Vagina (tissue), 2 donors: Measurements from ENCODE around the gene LDLRAD4. TPM values are rescaled to one million over a fixed set of nuclear protein-coding genes. Genes with fewer than 3 reads are reported as not detected.

Source experiments
- DNase-seq, 2 donors: peaks; one replicate each; pipeline ENCODE4 v3.0.0-alpha.2; 2017; ENCODE audit errors: extremely low spot score in 2 of 2
- H3K27ac ChIP-seq: fragments of 200-600 bp; sonication (generic); one replicate; pipeline ENCODE4 v1.5.1; 2019
- H3K27me3 ChIP-seq: fragments of 200-600 bp; sonication (generic); one replicate; pipeline ENCODE4 v1.5.1; 2019
- H3K36me3 ChIP-seq, 2 donors: fragments of 200-600 bp; sonication (generic); one replicate each; pipeline ENCODE4 v1.5.1; 2017 to 2019
- H3K4me1 ChIP-seq: fragments of 200-600 bp; sonication (generic); one replicate; pipeline ENCODE4 v1.5.1; 2019
- H3K4me3 ChIP-seq, 2 donors: fragments of 200-600 bp; sonication (generic); 1 replicate in 1 of 2; 2 replicates in 1 of 2; pipeline ENCODE4 v1.5.1; 2016 to 2019
- H3K9me3 ChIP-seq: fragments of 200-600 bp; sonication (generic); one replicate; pipeline ENCODE4 v1.5.1; 2019
- CTCF ChIP-seq, 3 experiments: fragments of 450-650 bp in 2 of 3; fragments of 200-600 bp in 1 of 3; sonication (generic) in 1 of 3; IDR thresholded peaks; one replicate each; pipeline ENCODE4 v1.5.1; 2017 to 2019; ENCODE audit warnings: antibody characterized with exemption in 3 of 3, mild to moderate bottlenecking in 2 of 3, moderate library complexity in 2 of 3
- POLR2A ChIP-seq, 2 donors: fragments of 450-650 bp; IDR thresholded peaks; one replicate each; pipeline ENCODE4 v1.6.1; 2017; ENCODE audit warnings: antibody characterized with exemption in 2 of 2, mild to moderate bottlenecking in 2 of 2, moderate library complexity in 2 of 2
- POLR2AphosphoS5 ChIP-seq, 2 donors: sonication (generic); formaldehyde crosslinking; IDR thresholded peaks; one replicate each; pipeline ENCODE4 v1.9.0; 2017; ENCODE audit warnings: antibody characterized with exemption in 2 of 2, mild to moderate bottlenecking in 2 of 2, low read depth in 1 of 2; ENCODE audit not compliant: insufficient read depth in 1 of 2
- intact Hi-C: fragments of 100-400 bp; cut with DNase I; formaldehyde crosslinking; loops from one replicate; pipeline ENCODE4 v1.15.1; 2023
- total RNA-seq: library from RNA; depleted of rRNA; stranded (reverse); fragments of >200 nt; gene quantifications from one replicate; pipeline ENCODE4 v1.2.3, GENCODE V29; 2016

LDLRAD4 gene
- total RNA-seq, 1 donor from 2014 or later = 24.3 TPM

DNA sequence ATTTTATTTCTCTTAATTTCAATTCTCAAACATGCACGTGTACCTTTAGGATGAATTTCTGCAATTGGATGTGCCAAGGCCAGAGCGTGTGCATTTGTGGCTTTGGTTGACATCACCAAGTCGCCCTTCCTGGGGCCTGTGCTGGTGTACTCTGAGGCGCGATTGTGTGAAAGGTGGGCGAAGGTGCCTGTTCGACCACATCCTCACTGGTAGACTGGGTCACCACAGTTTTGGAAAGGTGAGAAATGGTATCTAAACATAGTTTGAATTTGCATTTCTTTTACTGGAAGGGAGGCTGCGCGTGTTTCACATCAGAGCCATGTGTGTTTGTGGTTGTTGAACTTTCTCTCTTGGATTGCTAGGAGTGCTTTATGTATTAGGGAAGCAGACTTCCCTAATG is 89.8 kb downstream of the LDLRAD4 start:
- no peak overlapping the region for H3K27ac ChIP-seq
- DNase-seq = no peak
- intact Hi-C loops = no loop called here
- H3K27me3 ChIP-seq = no peaks in the 10 kb centered on the region
- H3K4me3 ChIP-seq = no peak overlapping the region
- no peaks in the 10 kb centered on the region for H3K36me3 ChIP-seq
- no peaks in the 10 kb centered on the region for H3K9me3 ChIP-seq
- no peak for TF ChIP-seq POLR2A (IDR thresholded peaks at IDR 0.05)
- no peak for TF ChIP-seq POLR2AphosphoS5 (IDR thresholded peaks at IDR 0.05; ENCODE audit: insufficient read depth in 1 of 2, low read depth in 1 of 2)
- no peak for TF ChIP-seq CTCF (IDR thresholded peaks at IDR 0.05)
- H3K4me1 ChIP-seq = peaks cover under 1% of the 10 kb centered on the region

GRCh38 chr18:13309031-13309747 is 90.6 kb downstream of the LDLRAD4 start:
- Histone ChIP-seq H3K9me3 (no peaks in the 10 kb centered on the region), H3K27me3 (no peaks in the 10 kb centered on the region), H3K27ac (no peak overlapping the region), H3K4me1 (no peaks in the 10 kb centered on the region), H3K36me3 (no peaks in the 10 kb centered on the region), H3K4me3 (no peak overlapping the region)
- DNase-seq = peak in 1 of 2 donors; percentile 65
- TF ChIP-seq CTCF (IDR thresholded peaks at IDR 0.05) = no peak
- no peak for TF ChIP-seq POLR2AphosphoS5 (IDR thresholded peaks at IDR 0.05; ENCODE audit: insufficient read depth in 1 of 2, low read depth in 1 of 2)
- no peak for TF ChIP-seq POLR2A (IDR thresholded peaks at IDR 0.05)
- intact Hi-C loops = no loop called here

DNA sequence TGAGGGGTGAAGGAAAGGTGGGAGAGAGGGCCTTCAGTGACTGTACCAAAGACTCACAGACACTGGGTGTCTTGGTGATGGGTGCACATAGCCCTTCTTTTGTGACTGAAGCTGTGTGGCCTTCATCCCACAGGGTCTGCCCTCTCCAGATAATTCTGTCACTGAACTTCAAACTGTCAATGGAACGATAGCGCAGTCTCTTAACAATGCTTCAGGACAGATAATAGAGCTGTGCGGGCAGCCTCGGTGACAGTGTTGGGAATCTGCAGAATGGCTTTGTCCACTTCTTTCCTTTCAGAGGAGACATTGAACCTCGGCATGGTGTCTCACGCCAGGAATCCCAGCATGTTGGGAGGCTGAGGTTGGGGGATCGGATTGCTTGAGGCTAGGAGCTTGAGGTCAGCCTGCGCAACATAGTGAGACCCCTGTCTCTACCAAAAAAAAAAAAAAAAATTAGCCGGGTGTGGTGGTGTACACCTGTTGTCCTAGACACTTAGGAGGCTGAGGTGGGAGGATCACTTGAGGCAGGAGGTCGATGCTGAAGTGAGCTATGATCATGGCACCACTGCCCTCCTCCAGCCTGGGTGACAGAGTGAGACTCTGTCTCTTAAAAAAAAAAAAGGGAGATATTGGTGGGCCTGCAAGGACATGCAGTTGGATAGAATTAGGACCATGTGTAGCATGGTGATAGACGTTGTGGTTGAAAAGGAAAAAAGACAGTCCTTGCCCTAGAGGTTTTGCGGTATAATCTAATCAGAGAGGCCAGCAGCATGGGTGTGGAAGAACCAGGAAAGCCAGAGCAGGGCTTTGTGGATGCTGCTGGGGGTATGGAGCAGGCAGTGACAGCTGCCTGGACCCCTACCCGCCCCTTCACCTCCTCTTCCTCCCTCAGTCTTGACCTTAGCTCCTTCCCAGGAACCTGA is 91.4 kb downstream of the LDLRAD4 start:
- Histone ChIP-seq H3K9me3 (no peaks in the 10 kb centered on the region), H3K36me3 (no peaks in the 10 kb centered on the region), H3K4me1 (no peaks in the 10 kb centered on the region), H3K27ac (no peak overlapping the region), H3K4me3 (no peak overlapping the region), H3K27me3 (no peaks in the 10 kb centered on the region)
- DNase-seq = peak in 1 of 2 donors; percentile 47
- TF ChIP-seq CTCF (IDR thresholded peaks at IDR 0.05) (no peak), POLR2A (IDR thresholded peaks at IDR 0.05) (no peak), POLR2AphosphoS5 (IDR thresholded peaks at IDR 0.05; ENCODE audit: insufficient read depth in 1 of 2, low read depth in 1 of 2) (no peak)
- intact Hi-C loops = loop anchor here (10.0 kb wide), 1 partner anchor 75 kb away; no protein-coding TSS in a partner anchor

GRCh38 chr18:13311193-13311592 is 92.6 kb downstream of the LDLRAD4 start:
- Histone ChIP-seq H3K27ac (no peak overlapping the region), H3K4me1 (no peaks in the 10 kb centered on the region), H3K9me3 (no peaks in the 10 kb centered on the region), H3K4me3 (no peak overlapping the region), H3K27me3 (no peaks in the 10 kb centered on the region), H3K36me3 (no peaks in the 10 kb centered on the region)
- intact Hi-C loops = loop anchor here (10.0 kb wide), 1 partner anchor 76 kb away; no protein-coding TSS in a partner anchor
- DNase-seq = peak in 1 of 2 donors; percentile 37
- TF ChIP-seq CTCF (IDR thresholded peaks at IDR 0.05) = no peak
- no peak for TF ChIP-seq POLR2AphosphoS5 (IDR thresholded peaks at IDR 0.05; ENCODE audit: insufficient read depth in 1 of 2, low read depth in 1 of 2)
- no peak for TF ChIP-seq POLR2A (IDR thresholded peaks at IDR 0.05)
